Stomach smooth muscle (tissue), 2 donors: ENCODE measurements around the gene SMARCA2.

Source experiments
- H3K27ac ChIP-seq: one replicate; pipeline ENCODE4 v1.7.0; 2013; ENCODE audit warnings: mild to moderate bottlenecking, low read length, inconsistent platforms
- H3K27me3 ChIP-seq, 2 donors: one replicate each; pipeline ENCODE4 v1.7.0; 2013; ENCODE audit warnings: low read length in 2 of 2; ENCODE audit not compliant: insufficient read depth in 2 of 2, control insufficient read depth in 1 of 2
- H3K36me3 ChIP-seq, 2 donors: one replicate each; pipeline ENCODE4 v1.7.0; 2013; ENCODE audit warnings: low read length in 2 of 2; ENCODE audit not compliant: control insufficient read depth in 2 of 2, insufficient read depth in 2 of 2
- H3K4me1 ChIP-seq: one replicate; pipeline ENCODE4 v1.7.0; 2013; ENCODE audit warnings: low read length; ENCODE audit not compliant: control insufficient read depth, insufficient read depth
- H3K4me3 ChIP-seq, 2 donors: one replicate each; pipeline ENCODE4 v1.7.0; 2013; ENCODE audit warnings: low read length in 2 of 2
- H3K9ac ChIP-seq, 2 donors: one replicate each; pipeline ENCODE4 v1.7.0; 2013; ENCODE audit warnings: low read length in 2 of 2, mild to moderate bottlenecking in 1 of 2
- H3K9me3 ChIP-seq, 2 donors: one replicate each; pipeline ENCODE4 v1.7.0; 2013; ENCODE audit warnings: low read length in 2 of 2; ENCODE audit not compliant: control insufficient read depth in 2 of 2
- donor health status: healthy.
- donor health status: Pancreatic carcinoma.

Gene SMARCA2

GRCh38 chr9:2060424-2060823, 45.3 kb downstream of the SMARCA2 start:
- Histone ChIP-seq H3K27me3 (no peaks in the 10 kb centered on the region), H3K36me3 (peaks cover 24 to 36% of the 10 kb centered on the region in 2 donors), H3K4me1 (no peaks in the 10 kb centered on the region), H3K27ac (no peak overlapping the region), H3K9ac (no peak overlapping the region), H3K4me3 (no peak overlapping the region), H3K9me3 (no peaks in the 10 kb centered on the region)

DNA sequence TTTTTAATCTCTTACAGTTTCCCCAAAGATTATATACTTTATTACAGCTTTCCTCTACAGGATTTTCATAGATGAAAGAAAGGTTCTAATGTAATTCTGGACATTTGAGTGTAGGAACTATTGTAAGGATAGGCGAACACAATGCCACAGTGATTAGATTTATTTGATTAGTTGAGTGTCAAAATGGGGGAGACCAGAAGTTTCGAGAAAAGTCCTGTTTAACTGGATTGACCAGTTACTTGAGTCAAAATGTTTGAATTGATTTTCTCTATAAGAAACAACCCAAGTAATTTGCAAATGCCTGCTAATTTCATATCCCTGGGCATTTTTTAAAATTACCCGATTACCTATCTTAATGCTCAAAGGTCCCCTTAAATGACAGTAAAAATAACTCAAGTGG, 50.6 kb downstream of the SMARCA2 start:
- Histone ChIP-seq H3K27me3 (no peaks in the 10 kb centered on the region), H3K36me3 (peaks cover 5 to 18% of the 10 kb centered on the region in 2 donors), H3K4me3 (no peak overlapping the region), H3K9ac (no peak overlapping the region), H3K27ac (no peak overlapping the region), H3K9me3 (no peaks in the 10 kb centered on the region), H3K4me1 (no peaks in the 10 kb centered on the region)

- no peaks in the 10 kb centered on the region for H3K9me3 ChIP-seq
- H3K4me3 ChIP-seq: no peak overlapping the region
- no peak overlapping the region for H3K9ac ChIP-seq
- H3K4me1 ChIP-seq: no peaks in the 10 kb centered on the region
- H3K27ac ChIP-seq: no peak overlapping the region
- no peaks in the 10 kb centered on the region for H3K27me3 ChIP-seq
- H3K36me3 ChIP-seq: peaks cover 9 to 16% of the 10 kb centered on the region in 2 donors
These were observed 51.4 kb downstream of the SMARCA2 start for GRCh38 chr9:2066312-2067273.

GRCh38 chr9:2072752-2073405, 57.7 kb downstream of the SMARCA2 start:
- Histone ChIP-seq H3K4me3 (no peak overlapping the region), H3K4me1 (no peaks in the 10 kb centered on the region), H3K27ac (no peak overlapping the region), H3K9ac (no peak overlapping the region), H3K27me3 (no peaks in the 10 kb centered on the region), H3K9me3 (no peaks in the 10 kb centered on the region), H3K36me3 (peaks cover 41 to 46% of the 10 kb centered on the region in 2 donors)

DNA sequence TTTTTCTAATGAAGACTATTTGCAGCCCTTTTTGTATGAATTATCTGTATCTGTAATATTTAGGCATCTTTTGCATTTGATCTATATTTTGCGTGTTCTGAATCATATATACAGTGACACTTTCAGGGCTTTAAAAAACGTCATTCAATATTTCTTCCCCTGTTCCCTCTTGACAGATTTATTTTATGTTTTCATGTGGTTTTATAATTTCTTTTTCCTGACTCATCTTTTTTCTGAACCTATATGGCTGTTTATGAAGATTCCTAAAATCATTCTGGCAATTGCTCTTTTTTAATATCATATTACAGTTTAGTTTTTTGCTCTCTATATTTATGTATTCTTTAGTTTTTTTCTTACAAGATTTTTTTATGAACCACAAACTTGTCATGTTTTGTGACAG, 67.6 kb downstream of the SMARCA2 start:
- no peak overlapping the region for H3K27ac ChIP-seq
- no peak overlapping the region for H3K4me3 ChIP-seq
- peaks cover 41 to 47% of the 10 kb centered on the region in 2 donors for H3K36me3 ChIP-seq
- no peaks in the 10 kb centered on the region for H3K27me3 ChIP-seq
- H3K4me1 ChIP-seq: no peaks in the 10 kb centered on the region
- no peak overlapping the region for H3K9ac ChIP-seq
- H3K9me3 ChIP-seq: no peaks in the 10 kb centered on the region

- H3K4me3 ChIP-seq: no peak overlapping the region
- no peaks in the 10 kb centered on the region for H3K9me3 ChIP-seq
- no peak overlapping the region for H3K9ac ChIP-seq
- H3K36me3 ChIP-seq: peaks cover 40 to 43% of the 10 kb centered on the region in 2 donors
- H3K4me1 ChIP-seq: no peaks in the 10 kb centered on the region
- H3K27ac ChIP-seq: no peak overlapping the region
- no peaks in the 10 kb centered on the region for H3K27me3 ChIP-seq
These were observed 68.3 kb downstream of the SMARCA2 start for GRCh38 chr9:2083479-2083878.

DNA sequence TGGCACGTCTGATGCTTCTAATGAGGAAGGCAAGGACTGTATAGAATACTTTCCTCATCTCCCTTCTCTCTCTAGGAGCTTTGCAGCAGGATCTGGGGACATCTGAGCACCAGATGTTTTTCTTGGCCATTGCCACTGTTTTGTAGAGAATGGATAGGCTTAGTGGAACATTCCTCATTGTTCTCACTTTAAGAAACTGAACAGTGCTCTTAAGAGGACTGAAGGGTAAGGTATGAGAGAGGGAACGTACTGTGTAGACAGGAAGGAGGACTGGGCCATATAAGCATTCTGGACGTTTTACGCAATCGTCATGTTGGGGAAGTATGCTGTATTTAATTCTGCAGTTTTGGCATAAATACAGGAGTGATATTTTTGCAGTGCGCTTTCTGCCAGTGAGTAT, 70.6 kb downstream of the SMARCA2 start:
- Histone ChIP-seq H3K36me3 (peaks cover 35 to 41% of the 10 kb centered on the region in 2 donors), H3K4me1 (no peaks in the 10 kb centered on the region), H3K9me3 (no peaks in the 10 kb centered on the region), H3K27ac (no peak overlapping the region), H3K4me3 (no peak overlapping the region), H3K9ac (no peak overlapping the region), H3K27me3 (no peaks in the 10 kb centered on the region)

- no peak overlapping the region for H3K27ac ChIP-seq
- no peak overlapping the region for H3K9ac ChIP-seq
- H3K36me3 ChIP-seq: peaks cover 33 to 41% of the 10 kb centered on the region in 2 donors
- H3K4me1 ChIP-seq: no peaks in the 10 kb centered on the region
- no peak overlapping the region for H3K4me3 ChIP-seq
- no peaks in the 10 kb centered on the region for H3K9me3 ChIP-seq
- H3K27me3 ChIP-seq: no peaks in the 10 kb centered on the region
These were observed 71.0 kb downstream of the SMARCA2 start for GRCh38 chr9:2086116-2086515.

GRCh38 chr9:2086971-2087370, 71.8 kb downstream of the SMARCA2 start:
- no peaks in the 10 kb centered on the region for H3K9me3 ChIP-seq
- no peak overlapping the region for H3K4me3 ChIP-seq
- no peak overlapping the region for H3K9ac ChIP-seq
- H3K27ac ChIP-seq: no peak overlapping the region
- H3K27me3 ChIP-seq: no peaks in the 10 kb centered on the region
- peaks cover 27 to 37% of the 10 kb centered on the region in 2 donors for H3K36me3 ChIP-seq
- no peaks in the 10 kb centered on the region for H3K4me1 ChIP-seq

DNA sequence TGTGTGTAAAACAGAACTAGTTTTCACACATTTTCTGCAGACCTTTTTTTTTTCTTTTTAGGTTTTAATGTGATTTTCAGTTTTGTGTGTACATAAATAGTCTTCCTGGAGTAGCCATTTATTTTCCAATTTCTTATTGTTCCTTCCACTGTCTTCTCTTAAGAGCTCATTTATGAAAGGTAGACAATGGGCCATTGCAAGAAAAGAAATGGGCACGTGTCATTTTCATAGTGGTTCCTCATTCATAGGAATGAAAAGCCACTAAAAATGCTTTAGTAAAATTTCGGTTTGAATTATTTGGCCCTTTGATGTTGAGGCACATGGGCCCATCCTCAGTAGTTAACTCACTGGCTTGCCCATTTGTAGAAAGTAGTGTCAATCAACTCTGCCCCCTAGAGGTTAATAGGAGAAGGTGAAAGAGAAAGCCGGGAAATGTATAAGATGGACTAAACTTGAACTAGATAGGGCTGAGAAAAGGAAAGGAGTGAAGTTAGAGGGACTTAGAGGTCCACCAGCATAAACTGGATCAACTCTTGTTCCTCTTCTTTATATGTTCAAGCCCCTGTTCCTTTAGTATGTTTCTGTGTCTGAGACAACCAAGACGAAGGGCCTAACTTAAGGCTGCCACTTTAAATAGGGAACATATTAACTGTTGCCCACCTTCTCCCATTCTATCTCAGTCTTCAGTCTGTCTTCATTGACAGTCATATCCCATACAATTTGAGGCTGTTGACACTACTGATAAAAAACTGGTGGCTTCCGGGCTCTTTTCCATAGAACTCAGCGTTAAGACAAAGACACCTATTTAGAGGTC, 72.6 kb downstream of the SMARCA2 start:
- Histone ChIP-seq H3K4me1 (no peaks in the 10 kb centered on the region), H3K27me3 (no peaks in the 10 kb centered on the region), H3K9ac (no peak overlapping the region), H3K36me3 (peaks cover 23 to 36% of the 10 kb centered on the region in 2 donors), H3K9me3 (no peaks in the 10 kb centered on the region), H3K4me3 (no peak overlapping the region), H3K27ac (no peak overlapping the region)
